Measurements from ENCODE around the gene KLRC3.

GRCh38 chr12:10389904-10390303 lies 30.5 kb downstream of the KLRC3 start, which contains the start of gene KLRK1:
- TF ChIP-seq EZH2 (optimal IDR thresholded peaks at IDR 0.05; ENCODE audit: low read depth, low read length) (no peak), CTCF (IDR thresholded peaks at IDR 0.05; ENCODE audit: low read length) (no peak)
